Stomach (tissue), 9 donors: Measurements from ENCODE around the gene CXCL11. TPM values are rescaled to one million over a fixed set of nuclear protein-coding genes. Genes with fewer than 3 reads are reported as not detected.

Experiments used
- DNase-seq, 2 donors: peaks; one replicate each; pipeline versions ENCODE4 v3.0.0 to v3.0.0-alpha.2; 2013 to 2019
- H3K27ac ChIP-seq, 5 donors: fragments of 200-600 bp in 4 of 5; sonication (generic) in 4 of 5; one replicate each; pipeline ENCODE4 v1.5.1; 2013 to 2019; ENCODE audit warnings: mild to moderate bottlenecking in 1 of 5, moderate library complexity in 1 of 5
- H3K27me3 ChIP-seq, 3 donors: fragments of 200-600 bp; sonication (generic); one replicate each; pipeline ENCODE4 v1.5.1; 2017 to 2019; ENCODE audit warnings: mixed run types in 1 of 3
- H3K36me3 ChIP-seq, 4 donors: fragments of 200-600 bp; sonication (generic); 1 replicate in 3 of 4; 2 replicates in 1 of 4; pipeline ENCODE4 v1.5.1; 2016 to 2019
- H3K4me1 ChIP-seq, 4 donors: fragments of 200-600 bp; sonication (generic); one replicate each; pipeline ENCODE4 v1.5.1; 2016 to 2019
- H3K4me3 ChIP-seq, 4 donors: fragments of 200-600 bp; sonication (generic) in 3 of 4; one replicate each; pipeline ENCODE4 v1.5.1; 2016 to 2019; ENCODE audit warnings: mild to moderate bottlenecking in 1 of 4
- H3K9me3 ChIP-seq, 4 donors: fragments of 200-600 bp; sonication (generic); one replicate each; pipeline ENCODE4 v1.5.1; 2016 to 2019
- EP300 ChIP-seq: sonication (generic); formaldehyde crosslinking; IDR thresholded peaks from one replicate; pipeline ENCODE4 v1.6.1; 2017; ENCODE audit warnings: antibody characterized with exemption
- POLR2A ChIP-seq, 4 donors: fragments of 450-650 bp; IDR thresholded peaks; one replicate each; pipeline ENCODE4 v1.6.1; 2016; ENCODE audit warnings: antibody characterized with exemption in 4 of 4, control low read depth in 2 of 4, mild to moderate bottlenecking in 1 of 4, moderate library complexity in 1 of 4
- POLR2AphosphoS5 ChIP-seq, 3 donors: sonication (generic); formaldehyde crosslinking; IDR thresholded peaks; one replicate each; pipeline ENCODE4 v1.6.1; 2016; ENCODE audit warnings: antibody characterized with exemption in 3 of 3
- WGBS, 5 donors: extraction: QIAGEN DNeasy Blood & Tissue Kit in 3 of 5; methylation state at CpG; one replicate each; pipeline versions ENCODE4 v1.1.5 to v1.1.7; 2013 to 2018; 5-methylcytosine and 5-hydroxymethylcytosine counted together
- intact Hi-C: fragments of 100-400 bp; cut with DNase I; formaldehyde crosslinking; loops from one replicate; pipeline ENCODE4 v1.15.1; 2023; ENCODE audit warnings: low total_unique reads
- polyA plus RNA-seq, 3 donors: library from polyadenylated mRNA; stranded (reverse); fragments of 200-250 nt; gene quantifications; one replicate each; pipeline ENCODE4 v1.2.3, GENCODE V29; 2013
- total RNA-seq, 5 donors: library from RNA; depleted of rRNA; stranded (reverse); fragments of >200 nt; gene quantifications; one replicate each; pipeline versions ENCODE4 v1.1.0 to v1.2.3, GENCODE V29; 2014 to 2016
- TF ChIP-seq, protein P1 (sequence below), 7 experiments: fragments of 450-650 bp in 4 of 7; fragments of 200-600 bp in 3 of 7; sonication (generic) in 3 of 7; IDR thresholded peaks; one replicate each; pipeline ENCODE4 v1.5.1; 2016 to 2019; ENCODE audit warnings: antibody characterized with exemption in 7 of 7, control low read depth in 2 of 7, mild to moderate bottlenecking in 1 of 7
- donor health status: healthy with polysubstance abuse.
- donor health status: Bipolar disorder and iron deficiency.
- donor health status: healthy.

CXCL11 gene
- total and polyA plus RNA-seq, 8 donors: 0.19 to 3.4 (median 0.86) TPM; not detected in 4

DNA sequence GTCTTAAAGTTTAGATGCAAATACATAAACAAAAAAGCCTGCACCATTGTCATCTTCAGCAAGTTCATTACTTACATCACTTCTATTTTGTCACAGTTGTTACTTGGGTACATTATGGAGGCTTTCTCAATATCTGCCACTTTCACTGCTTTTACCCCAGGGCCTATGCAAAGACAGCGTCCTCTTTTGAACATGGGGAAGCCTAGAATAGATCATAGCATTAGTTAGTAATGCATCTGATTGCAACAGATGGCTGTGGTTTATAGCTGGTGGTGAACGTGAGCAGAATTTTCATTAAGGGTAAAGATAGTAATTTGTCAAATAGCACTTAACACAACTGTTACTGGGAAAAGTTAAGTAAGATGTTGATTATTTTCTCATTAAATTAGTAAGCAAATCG, 729 bp downstream of the CXCL11 start:
- Histone ChIP-seq H3K9me3 (no peaks in the 10 kb centered on the region), H3K4me3 (no peak overlapping the region), H3K4me1 (peaks cover 0 to 12% (median 0%) of the 10 kb centered on the region in 4 donors), H3K27ac (no peak overlapping the region), H3K36me3 (no peaks in the 10 kb centered on the region), H3K27me3 (no peaks in the 10 kb centered on the region)
- intact Hi-C loops: no loop called here
- TF ChIP-seq EP300: no peak
- TF ChIP-seq, protein P1, sequence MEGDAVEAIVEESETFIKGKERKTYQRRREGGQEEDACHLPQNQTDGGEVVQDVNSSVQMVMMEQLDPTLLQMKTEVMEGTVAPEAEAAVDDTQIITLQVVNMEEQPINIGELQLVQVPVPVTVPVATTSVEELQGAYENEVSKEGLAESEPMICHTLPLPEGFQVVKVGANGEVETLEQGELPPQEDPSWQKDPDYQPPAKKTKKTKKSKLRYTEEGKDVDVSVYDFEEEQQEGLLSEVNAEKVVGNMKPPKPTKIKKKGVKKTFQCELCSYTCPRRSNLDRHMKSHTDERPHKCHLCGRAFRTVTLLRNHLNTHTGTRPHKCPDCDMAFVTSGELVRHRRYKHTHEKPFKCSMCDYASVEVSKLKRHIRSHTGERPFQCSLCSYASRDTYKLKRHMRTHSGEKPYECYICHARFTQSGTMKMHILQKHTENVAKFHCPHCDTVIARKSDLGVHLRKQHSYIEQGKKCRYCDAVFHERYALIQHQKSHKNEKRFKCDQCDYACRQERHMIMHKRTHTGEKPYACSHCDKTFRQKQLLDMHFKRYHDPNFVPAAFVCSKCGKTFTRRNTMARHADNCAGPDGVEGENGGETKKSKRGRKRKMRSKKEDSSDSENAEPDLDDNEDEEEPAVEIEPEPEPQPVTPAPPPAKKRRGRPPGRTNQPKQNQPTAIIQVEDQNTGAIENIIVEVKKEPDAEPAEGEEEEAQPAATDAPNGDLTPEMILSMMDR (IDR thresholded peaks at IDR 0.05): no peak
- TF ChIP-seq POLR2AphosphoS5 (IDR thresholded peaks at IDR 0.05): no peak
- no peak for TF ChIP-seq POLR2A (IDR thresholded peaks at IDR 0.05)
- DNase-seq: no peak
- 43 to 68% (median 62%) methylated on average over 3 of the region's 3 CpGs for WGBS, 5 donors

DNA sequence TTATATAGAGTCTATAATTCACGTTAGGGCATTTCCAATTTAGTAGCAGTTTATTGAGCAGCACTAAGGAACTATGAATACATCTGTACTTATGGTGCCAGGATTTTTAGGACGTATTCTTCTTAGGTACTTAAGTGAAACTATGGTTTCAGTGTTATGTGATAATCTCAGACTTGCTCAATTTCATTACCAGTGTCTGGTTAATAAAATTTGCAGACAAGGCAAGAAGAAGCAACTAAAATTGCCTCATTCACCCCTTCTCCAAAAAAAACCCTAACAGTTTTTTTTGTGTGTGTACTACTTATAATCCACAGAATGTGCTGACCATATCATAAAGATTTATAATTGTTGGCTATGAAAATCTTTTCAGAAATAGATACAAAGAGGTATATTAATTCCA, 6.6 kb downstream of the CXCL11 start:
- Histone ChIP-seq H3K27me3 (no peaks in the 10 kb centered on the region), H3K27ac (no peak overlapping the region), H3K9me3 (no peaks in the 10 kb centered on the region), H3K36me3 (no peaks in the 10 kb centered on the region), H3K4me1 (peaks cover 0 to 13% (median 5%) of the 10 kb centered on the region in 4 donors), H3K4me3 (no peak overlapping the region)
- DNase-seq: no peak
- 70 to 81% (median 80%) methylated on average over 2 of the region's 2 CpGs for WGBS, 5 donors
- TF ChIP-seq, protein P1 (IDR thresholded peaks at IDR 0.05): no peak
- no peak for TF ChIP-seq POLR2A (IDR thresholded peaks at IDR 0.05)
- no peak for TF ChIP-seq EP300
- no peak for TF ChIP-seq POLR2AphosphoS5 (IDR thresholded peaks at IDR 0.05)
- intact Hi-C loops: no loop called here

DNA sequence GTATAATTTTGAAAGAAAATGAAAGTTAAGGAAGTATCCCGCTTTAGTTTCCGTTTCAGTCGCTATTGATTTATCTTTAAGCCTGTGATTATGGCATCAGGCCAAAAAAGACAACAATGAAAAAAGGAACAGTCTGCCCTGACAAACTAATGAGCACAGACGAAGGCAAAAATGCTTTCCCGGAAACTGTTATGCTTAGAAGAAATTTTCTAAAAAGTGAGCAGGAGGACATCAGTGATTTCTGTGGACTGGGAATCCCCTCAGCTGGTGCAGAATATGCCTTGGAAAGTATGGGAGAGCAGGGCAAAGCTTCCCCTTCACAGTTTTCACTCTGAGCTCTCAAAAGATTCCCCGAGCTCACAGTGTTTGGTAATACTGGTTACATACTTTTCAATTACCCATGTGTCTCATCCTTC, 7.5 kb downstream of the CXCL11 start:
- no peaks in the 10 kb centered on the region for H3K9me3 ChIP-seq
- H3K36me3 ChIP-seq: no peaks in the 10 kb centered on the region
- H3K27me3 ChIP-seq: no peaks in the 10 kb centered on the region
- H3K27ac ChIP-seq: peak overlapping the region in 1 of 5 donors; percentile 10
- DNase-seq: peak in 1 of 2 donors; percentile 70
- no peak for TF ChIP-seq POLR2A (IDR thresholded peaks at IDR 0.05)
- TF ChIP-seq EP300: no peak
- no peak for TF ChIP-seq POLR2AphosphoS5 (IDR thresholded peaks at IDR 0.05)
- TF ChIP-seq, protein P1 (IDR thresholded peaks at IDR 0.05): no peak
- H3K4me1 ChIP-seq: peaks cover 0 to 19% (median 6%) of the 10 kb centered on the region in 4 donors
- 3 to 11% (median 7%) methylated on average over 6 of the region's 6 CpGs for WGBS, 5 donors
- intact Hi-C loops: no loop called here
- H3K4me3 ChIP-seq: peak overlapping the region in 3 of 4 donors; percentile 3 to 22 (median 18)

DNA sequence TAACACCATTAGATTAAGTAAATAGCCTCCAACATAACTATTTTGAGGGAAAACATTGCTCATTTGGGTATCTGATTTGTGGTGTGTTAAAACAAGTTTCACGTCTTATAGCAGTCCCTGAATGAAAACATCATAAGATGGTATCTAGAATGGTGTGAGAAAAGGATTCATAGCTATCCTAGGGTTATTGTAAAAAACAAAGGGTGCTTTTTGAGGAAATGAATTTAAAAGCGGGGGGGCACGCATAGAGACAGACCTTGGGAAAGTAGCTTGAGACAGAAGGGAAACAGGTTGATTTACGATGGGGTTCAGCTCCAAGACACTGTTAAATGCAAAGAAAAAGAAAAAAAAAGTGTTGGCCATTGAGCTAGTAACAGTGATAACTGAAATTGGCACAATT, 11.8 kb downstream of the CXCL11 start:
- H3K36me3 ChIP-seq: no peaks in the 10 kb centered on the region
- intact Hi-C loops: no loop called here
- no peak overlapping the region for H3K4me3 ChIP-seq
- WGBS, 5 donors: 78 to 89% (median 84%) methylated on average over 4 of the region's 4 CpGs
- H3K27ac ChIP-seq: no peak overlapping the region
- TF ChIP-seq, protein P1 (IDR thresholded peaks at IDR 0.05): no peak
- TF ChIP-seq POLR2A (IDR thresholded peaks at IDR 0.05) (no peak), EP300 (no peak), POLR2AphosphoS5 (IDR thresholded peaks at IDR 0.05) (no peak)
- peaks cover 0 to 24% (median 7%) of the 10 kb centered on the region in 4 donors for H3K4me1 ChIP-seq
- no peaks in the 10 kb centered on the region for H3K27me3 ChIP-seq
- no peaks in the 10 kb centered on the region for H3K9me3 ChIP-seq
- no peak for DNase-seq
